Stimulated activated naive CD8-positive, alpha-beta T cell treated with anti-CD3 and anti-CD28 coated beads, Interleukin-15, Interleukin-2, amounts not matched to agents 100 U/mL and 50 U/mL, for 24 hours (primary cell): ENCODE data around the gene SMIM1.
"Not testable (repeated sequence)": the region's sequence is repeated elsewhere in the genome, so short reads cannot be mapped to it uniquely, and the experiment has no call there.

Source experiments
- ATAC-seq: fragments of 150-1000 bp; cut with Tn5 transposase; one replicate; pipeline ENCODE4 v1.10.0; 2021
- DNase-seq: peaks from one replicate; pipeline ENCODE4 v3.0.0; 2021

The SMIM1 gene

GRCh38 chr1:3796215-3797061 is 23.9 kb downstream of the SMIM1 start, which contains the start of gene LRRC47:
Gene LRRC47, minus strand, starts transcription at chr1:3796498. Its CDS starts 22 bp downstream, at chr1:3796476.
- DNase-seq (peak; percentile 94), ATAC-seq (peak; percentile 100)

- DNase-seq (no peak), ATAC-seq (no peak)
Measured at GRCh38 chr1:3799976-3800685, 27.6 kb downstream of the SMIM1 start.

- DNase-seq, result not testable (repeated sequence)
Measured at GRCh38 chr1:3800795-3801194, 28.2 kb downstream of the SMIM1 start.

GRCh38 chr1:3803905-3804626 is 31.5 kb downstream of the SMIM1 start:
- DNase-seq (no peak), ATAC-seq (no peak)

More at GRCh38 chr1:3800795-3801194, 28.2 kb downstream of the SMIM1 start:
- not testable (repeated sequence) for ATAC-seq

- not testable (repeated sequence) for ATAC-seq, DNase-seq
Measured at GRCh38 chr1:3804627-3804944, 32.0 kb downstream of the SMIM1 start.

GRCh38 chr1:3805038-3805437 is 32.5 kb downstream of the SMIM1 start:
- ATAC-seq (no peak), DNase-seq (no peak)

GRCh38 chr1:3807769-3808168 is 35.2 kb downstream of the SMIM1 start:
- ATAC-seq (no peak), DNase-seq (no peak)

- DNase-seq (no peak), ATAC-seq (no peak)
Measured at GRCh38 chr1:3809680-3810079, 37.1 kb downstream of the SMIM1 start.

GRCh38 chr1:3810149-3810761 is 37.7 kb downstream of the SMIM1 start:
- DNase-seq, ATAC-seq: not testable (repeated sequence)

- ATAC-seq (no peak), DNase-seq (no peak)
Measured at GRCh38 chr1:3811595-3811911, 39.0 kb downstream of the SMIM1 start.

- ATAC-seq (no peak), DNase-seq (no peak)
Measured at GRCh38 chr1:3814065-3814464, 41.5 kb downstream of the SMIM1 start.

GRCh38 chr1:3814771-3815561 is 42.4 kb downstream of the SMIM1 start:
- DNase-seq (no peak), ATAC-seq (no peak)

GRCh38 chr1:3816331-3817137 is 44.0 kb downstream of the SMIM1 start:
- no peak for ATAC-seq
- no peak for DNase-seq

- ATAC-seq (no peak), DNase-seq (no peak)
Measured at GRCh38 chr1:3817138-3817740, 44.7 kb downstream of the SMIM1 start.

- DNase-seq (no peak), ATAC-seq (no peak)
Measured at GRCh38 chr1:3817821-3818597, 45.5 kb downstream of the SMIM1 start.

- no peak for ATAC-seq
- no peak for DNase-seq
Measured at GRCh38 chr1:3819771-3820200, 47.2 kb downstream of the SMIM1 start.

- ATAC-seq (no peak), DNase-seq (no peak)
Measured at GRCh38 chr1:3820316-3820715, 47.8 kb downstream of the SMIM1 start.

GRCh38 chr1:3821004-3821403 is 48.5 kb downstream of the SMIM1 start:
- DNase-seq, result no peak

GRCh38 chr1:3821447-3821846 is 48.9 kb downstream of the SMIM1 start:
- no peak for ATAC-seq
- no peak for DNase-seq

More at GRCh38 chr1:3821004-3821403, 48.5 kb downstream of the SMIM1 start:
- no peak for ATAC-seq
